Measurements from ENCODE around the gene ARMC9. TPM values are rescaled to one million over a fixed set of nuclear protein-coding genes. Genes with fewer than 3 reads are reported as not detected.

ARMC9 gene
- total RNA-seq, 1 experiment from 2014 or later: 42.7 TPM

GRCh38 chr2:231409776-231410175 is 211.3 kb downstream of the ARMC9 start:
- intact Hi-C loops (cut with micrococcal nuclease; ENCODE audit: unreplicated experiment) (loop anchor here (5.0 kb wide), 1 partner anchor 182 kb away; no protein-coding TSS in a partner anchor), in situ Hi-C loops (cut with HindIII; ENCODE audit: low pct_unique_long_range_greater_than_20kb, low sequenced_read_pairs) (loop anchor here (25.0 kb wide), 1 partner anchor 97 kb away; no protein-coding TSS in a partner anchor)
- H3K27ac ChIP-seq (ENCODE audit: low read length): peak overlapping the region; percentile 78; the same call in 1 of the 2 replicates
- H3K4me1 ChIP-seq (ENCODE audit: control insufficient read depth, insufficient read depth, low read length): peaks cover 40% of the 10 kb centered on the region
- ChIA-PET CTCF (interaction anchor here (0.7 to 1.1 kb wide), 2 partner anchors 14 to 23 kb away, joined by 3 read pairs; no protein-coding TSS in a partner anchor), POLR2A (no interaction called here)
- ATAC-seq: no peak
- no TSS peak for BruUV-seq (replicated peaks)
- no peak overlapping the region for H3K4me3 ChIP-seq (ENCODE audit: low read depth in 2 of 2, low read length in 2 of 2)
- DNase-seq (ENCODE audit: low read depth, low spot score): no peak
- TF ChIP-seq POLR2AphosphoS5 (IDR thresholded peaks at IDR 0.05; ENCODE audit: low read depth, low read length): no peak
- no peak for TF ChIP-seq REST (IDR thresholded peaks at IDR 0.05; ENCODE audit: insufficient read depth in 1 of 2, low read depth in 2 of 2, low read length in 1 of 2)
- no peak for TF ChIP-seq CTCF (IDR thresholded peaks at IDR 0.05)
- no peak for TF ChIP-seq TCF7L2 (IDR thresholded peaks at IDR 0.05; ENCODE audit: low read depth, low read length)
- no peak for TF ChIP-seq SIN3A (IDR thresholded peaks at IDR 0.05; ENCODE audit: borderline replicate concordance, insufficient read depth, low read depth, low read length)
- H3K36me3 ChIP-seq (ENCODE audit: control insufficient read depth, insufficient read depth, low read length): no peaks in the 10 kb centered on the region
- no peaks in the 10 kb centered on the region for H3K27me3 ChIP-seq (ENCODE audit: control insufficient read depth, insufficient read depth, low read length)
- H3K9me3 ChIP-seq (ENCODE audit: control insufficient read depth, insufficient read depth, low read depth, low read length): no peaks in the 10 kb centered on the region

GRCh38 chr2:231410293-231411004 is 212.0 kb downstream of the ARMC9 start:
- Histone ChIP-seq H3K9me3 (ENCODE audit: control insufficient read depth, insufficient read depth, low read depth, low read length) (no peaks in the 10 kb centered on the region), H3K27me3 (ENCODE audit: control insufficient read depth, insufficient read depth, low read length) (no peaks in the 10 kb centered on the region), H3K4me1 (ENCODE audit: control insufficient read depth, insufficient read depth, low read length) (peaks cover 33% of the 10 kb centered on the region), H3K27ac (ENCODE audit: low read length) (peak overlapping the region; percentile 78), H3K4me3 (ENCODE audit: low read depth in 2 of 2, low read length in 2 of 2) (no peak overlapping the region), H3K36me3 (ENCODE audit: control insufficient read depth, insufficient read depth, low read length) (no peaks in the 10 kb centered on the region)
- ATAC-seq (no peak), DNase-seq (ENCODE audit: low read depth, low spot score) (no peak)
- intact Hi-C loops (cut with micrococcal nuclease; ENCODE audit: unreplicated experiment) (loop anchor here (5.0 kb wide), 1 partner anchor 183 kb away; no protein-coding TSS in a partner anchor), in situ Hi-C loops (cut with HindIII; ENCODE audit: low pct_unique_long_range_greater_than_20kb, low sequenced_read_pairs) (loop anchor here (25.0 kb wide), 1 partner anchor 98 kb away; no protein-coding TSS in a partner anchor)
- BruUV-seq (replicated peaks): no TSS peak
- POLR2A ChIA-PET: no interaction called here
- CTCF ChIA-PET: interaction anchor here (0.5 to 1.1 kb wide), 2 partner anchors 14 to 115 kb away, joined by 3 to 6 read pairs; no protein-coding TSS in a partner anchor
- TF ChIP-seq TCF7L2 (IDR thresholded peaks at IDR 0.05; ENCODE audit: low read depth, low read length) (no peak), CTCF (IDR thresholded peaks at IDR 0.05) (peak; percentile 63), REST (IDR thresholded peaks at IDR 0.05; ENCODE audit: insufficient read depth in 1 of 2, low read depth in 2 of 2, low read length in 1 of 2) (no peak)
